Measurements from ENCODE around the gene CREB5.

- TF ChIP-seq, protein P1, sequence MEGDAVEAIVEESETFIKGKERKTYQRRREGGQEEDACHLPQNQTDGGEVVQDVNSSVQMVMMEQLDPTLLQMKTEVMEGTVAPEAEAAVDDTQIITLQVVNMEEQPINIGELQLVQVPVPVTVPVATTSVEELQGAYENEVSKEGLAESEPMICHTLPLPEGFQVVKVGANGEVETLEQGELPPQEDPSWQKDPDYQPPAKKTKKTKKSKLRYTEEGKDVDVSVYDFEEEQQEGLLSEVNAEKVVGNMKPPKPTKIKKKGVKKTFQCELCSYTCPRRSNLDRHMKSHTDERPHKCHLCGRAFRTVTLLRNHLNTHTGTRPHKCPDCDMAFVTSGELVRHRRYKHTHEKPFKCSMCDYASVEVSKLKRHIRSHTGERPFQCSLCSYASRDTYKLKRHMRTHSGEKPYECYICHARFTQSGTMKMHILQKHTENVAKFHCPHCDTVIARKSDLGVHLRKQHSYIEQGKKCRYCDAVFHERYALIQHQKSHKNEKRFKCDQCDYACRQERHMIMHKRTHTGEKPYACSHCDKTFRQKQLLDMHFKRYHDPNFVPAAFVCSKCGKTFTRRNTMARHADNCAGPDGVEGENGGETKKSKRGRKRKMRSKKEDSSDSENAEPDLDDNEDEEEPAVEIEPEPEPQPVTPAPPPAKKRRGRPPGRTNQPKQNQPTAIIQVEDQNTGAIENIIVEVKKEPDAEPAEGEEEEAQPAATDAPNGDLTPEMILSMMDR (conservative IDR thresholded peaks at IDR 0.05; ENCODE audit: low read length), result no peak
- TF ChIP-seq EZH2phosphoT487 (IDR thresholded peaks at IDR 0.05; ENCODE audit: borderline replicate concordance), result no peak
These were observed 30.5 kb downstream of the CREB5 start for GRCh38 chr7:28442540-28443420.

Measured in Loucy (cell line).